HepG2 (cell line): ENCODE data around the gene USP10. TPM values are rescaled to one million over a fixed set of nuclear protein-coding genes. Genes with fewer than 3 reads are reported as not detected.

Source experiments
- CREBL2 ChIP-seq: sonication (generic); formaldehyde crosslinking; IDR thresholded peaks from 2 replicates; pipeline ENCODE4 v1.8.1; 2023; ENCODE audit warnings: missing genetic modification reagents, mild to moderate bottlenecking, borderline replicate concordance
- DDIT3 ChIP-seq: sonication (generic); formaldehyde crosslinking; IDR thresholded peaks from 2 replicates; pipeline ENCODE4 v1.4.0; 2020; ENCODE audit warnings: mild to moderate bottlenecking, missing genetic modification reagents
- KDM2A ChIP-seq: sonication (generic); formaldehyde crosslinking; IDR thresholded peaks from 2 replicates; pipeline ENCODE4 v1.4.0; 2020; ENCODE audit warnings: low read depth, missing genetic modification reagents, borderline replicate concordance
- PRDM10 ChIP-seq: sonication (generic); formaldehyde crosslinking; IDR thresholded peaks from 2 replicates; pipeline ENCODE4 v1.4.0; 2020; ENCODE audit warnings: low read depth, missing genetic modification reagents
- ZBTB43 ChIP-seq: sonication (generic); formaldehyde crosslinking; conservative IDR thresholded peaks from 2 replicates; pipeline ENCODE4 v1.4.0; 2020; ENCODE audit warnings: missing genetic modification reagents
- ZNF143 ChIP-seq: sonication (generic); formaldehyde crosslinking; IDR thresholded peaks from 2 replicates; pipeline ENCODE4 v1.4.0; 2020; ENCODE audit warnings: missing genetic modification reagents
- ZNF232 ChIP-seq: sonication (generic); formaldehyde crosslinking; IDR thresholded peaks from 2 replicates; pipeline ENCODE4 v1.4.0; 2020; ENCODE audit warnings: missing genetic modification reagents, borderline replicate concordance
- ZNF501 ChIP-seq: sonication (generic); formaldehyde crosslinking; IDR thresholded peaks from 2 replicates; pipeline ENCODE4 v1.5.1; 2020; ENCODE audit warnings: mild to moderate bottlenecking, moderate library complexity, missing genetic modification reagents
- ZNF530 ChIP-seq: sonication (generic); formaldehyde crosslinking; IDR thresholded peaks from 2 replicates; pipeline ENCODE4 v1.5.0; 2020; ENCODE audit warnings: low read depth, mild to moderate bottlenecking, missing genetic modification reagents
- ZNF543 ChIP-seq: sonication (generic); formaldehyde crosslinking; IDR thresholded peaks from 2 replicates; pipeline ENCODE4 v1.4.0; 2020; ENCODE audit warnings: mild to moderate bottlenecking, missing genetic modification reagents
- ZNF558 ChIP-seq: sonication (generic); formaldehyde crosslinking; IDR thresholded peaks from 2 replicates; pipeline ENCODE4 v1.9.0; 2022; ENCODE audit warnings: mild to moderate bottlenecking, missing genetic modification reagents, borderline replicate concordance
- ZNF749 ChIP-seq: sonication (generic); formaldehyde crosslinking; IDR thresholded peaks from 2 replicates; pipeline ENCODE4 v1.8.0; 2022; ENCODE audit warnings: mild to moderate bottlenecking, missing genetic modification reagents, moderate library complexity, borderline replicate concordance
- ZZZ3 ChIP-seq: sonication (generic); formaldehyde crosslinking; IDR thresholded peaks from 2 replicates; pipeline ENCODE4 v1.4.0; 2020; ENCODE audit warnings: missing genetic modification reagents, mild to moderate bottlenecking, borderline replicate concordance
- polyA plus RNA-seq, 8 experiments: library from polyadenylated mRNA; depleted of rRNA in 3 of 8; stranded (reverse) in 7 of 8; unstranded in 1 of 8; fragments of >200 nt; fragmentation: Illumina TruSeq in 4 of 8; extraction: Trizol in 4 of 8; gene quantifications; 2 replicates each; pipeline versions ENCODE4 v1.2.1 to v1.2.3, GENCODE V29; 2011 to 2016; ENCODE audit warnings: low read depth in 4 of 8, missing spikeins in 1 of 8, mixed read lengths in 1 of 8; ENCODE audit not compliant: insufficient read depth in 1 of 8
- total RNA-seq, 5 experiments: library from RNA; depleted of rRNA; stranded (reverse); fragments of >200 nt; fragmentation: Illumina TruSeq; extraction: Trizol; gene quantifications; 2 replicates each; pipeline ENCODE4 v1.2.3, GENCODE V29; 2016; ENCODE audit warnings: low read depth in 1 of 5
- TF ChIP-seq, protein P1 (sequence below): sonication (generic); formaldehyde crosslinking; IDR thresholded peaks from 2 replicates; pipeline ENCODE4 v1.5.1; 2020; ENCODE audit warnings: mild to moderate bottlenecking, missing genetic modification reagents, moderate library complexity
- TF ChIP-seq, protein P2 (sequence below): IDR thresholded peaks from 2 replicates; pipeline ENCODE4 v1.6.1; 2012; ENCODE audit warnings: low read length, improper control_type of control experiment

Gene USP10
- total and polyA plus RNA-seq, 2 of the 13 experiments (the other 11 are each of a cell fraction or from before 2014, with no cell fraction given) = 79.1 to 122 TPM

DNA sequence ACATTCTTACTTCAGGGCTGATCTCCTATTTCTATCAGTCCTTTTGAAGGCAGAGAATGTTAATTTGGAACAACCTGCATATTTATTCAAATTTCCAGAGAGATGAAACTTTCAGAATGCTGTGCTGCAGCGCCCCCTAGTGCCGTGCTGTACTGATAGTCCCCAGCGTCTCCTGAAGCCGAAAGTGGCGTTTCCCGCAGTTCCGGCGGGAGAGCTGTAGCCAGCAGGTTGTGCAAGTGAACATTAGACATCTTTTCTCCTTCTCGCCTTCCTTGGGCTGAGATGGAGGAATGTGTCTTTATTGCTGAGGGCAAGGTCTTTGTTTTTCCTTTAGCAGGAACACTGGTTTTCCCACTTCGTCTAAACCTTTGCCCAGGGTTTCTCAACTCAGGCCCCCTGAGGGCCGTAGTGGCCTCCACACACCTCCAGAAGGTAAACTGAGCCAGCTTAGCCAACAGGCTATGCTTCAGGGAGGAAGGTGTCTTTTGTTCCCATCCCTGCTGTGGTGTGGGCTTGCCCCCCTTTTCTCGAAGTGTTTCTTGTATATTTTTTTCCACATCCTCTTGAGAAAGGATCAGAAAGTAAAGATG lies 26.4 kb downstream of the USP10 start (continued):
- TF ChIP-seq, protein P1, sequence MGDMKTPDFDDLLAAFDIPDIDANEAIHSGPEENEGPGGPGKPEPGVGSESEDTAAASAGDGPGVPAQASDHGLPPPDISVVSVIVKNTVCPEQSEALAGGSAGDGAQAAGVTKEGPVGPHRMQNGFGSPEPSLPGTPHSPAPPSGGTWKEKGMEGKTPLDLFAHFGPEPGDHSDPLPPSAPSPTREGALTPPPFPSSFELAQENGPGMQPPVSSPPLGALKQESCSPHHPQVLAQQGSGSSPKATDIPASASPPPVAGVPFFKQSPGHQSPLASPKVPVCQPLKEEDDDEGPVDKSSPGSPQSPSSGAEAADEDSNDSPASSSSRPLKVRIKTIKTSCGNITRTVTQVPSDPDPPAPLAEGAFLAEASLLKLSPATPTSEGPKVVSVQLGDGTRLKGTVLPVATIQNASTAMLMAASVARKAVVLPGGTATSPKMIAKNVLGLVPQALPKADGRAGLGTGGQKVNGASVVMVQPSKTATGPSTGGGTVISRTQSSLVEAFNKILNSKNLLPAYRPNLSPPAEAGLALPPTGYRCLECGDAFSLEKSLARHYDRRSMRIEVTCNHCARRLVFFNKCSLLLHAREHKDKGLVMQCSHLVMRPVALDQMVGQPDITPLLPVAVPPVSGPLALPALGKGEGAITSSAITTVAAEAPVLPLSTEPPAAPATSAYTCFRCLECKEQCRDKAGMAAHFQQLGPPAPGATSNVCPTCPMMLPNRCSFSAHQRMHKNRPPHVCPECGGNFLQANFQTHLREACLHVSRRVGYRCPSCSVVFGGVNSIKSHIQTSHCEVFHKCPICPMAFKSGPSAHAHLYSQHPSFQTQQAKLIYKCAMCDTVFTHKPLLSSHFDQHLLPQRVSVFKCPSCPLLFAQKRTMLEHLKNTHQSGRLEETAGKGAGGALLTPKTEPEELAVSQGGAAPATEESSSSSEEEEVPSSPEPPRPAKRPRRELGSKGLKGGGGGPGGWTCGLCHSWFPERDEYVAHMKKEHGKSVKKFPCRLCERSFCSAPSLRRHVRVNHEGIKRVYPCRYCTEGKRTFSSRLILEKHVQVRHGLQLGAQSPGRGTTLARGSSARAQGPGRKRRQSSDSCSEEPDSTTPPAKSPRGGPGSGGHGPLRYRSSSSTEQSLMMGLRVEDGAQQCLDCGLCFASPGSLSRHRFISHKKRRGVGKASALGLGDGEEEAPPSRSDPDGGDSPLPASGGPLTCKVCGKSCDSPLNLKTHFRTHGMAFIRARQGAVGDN (CRISPR knock-in tag) = peak; percentile 27; the same call in 1 of the 2 replicates
- TF ChIP-seq ZBTB43 (CRISPR knock-in tag) (0 out of 2 replicates have a peak, but pooled peaks have one; percentile 21), ZNF530 (CRISPR knock-in tag) (no peak), ZNF232 (0 out of 2 replicates have a peak, but pooled peaks have one; percentile 53), PRDM10 (peak; percentile 11; the same call in 1 of the 2 replicates), DDIT3 (CRISPR knock-in tag) (no peak), KDM2A (CRISPR knock-in tag) (peak; percentile 39; the same call in 1 of the 2 replicates), ZNF143 (CRISPR knock-in tag) (no peak), CREBL2 (CRISPR knock-in tag) (no peak), ZZZ3 (CRISPR knock-in tag) (0 out of 2 replicates have a peak, but pooled peaks have one; percentile 27), ZNF749 (CRISPR knock-in tag) (no peak), ZNF558 (no peak), ZNF501 (CRISPR knock-in tag) (peak; percentile 86), ZNF543 (CRISPR knock-in tag) (no peak)
- TF ChIP-seq, protein P2, sequence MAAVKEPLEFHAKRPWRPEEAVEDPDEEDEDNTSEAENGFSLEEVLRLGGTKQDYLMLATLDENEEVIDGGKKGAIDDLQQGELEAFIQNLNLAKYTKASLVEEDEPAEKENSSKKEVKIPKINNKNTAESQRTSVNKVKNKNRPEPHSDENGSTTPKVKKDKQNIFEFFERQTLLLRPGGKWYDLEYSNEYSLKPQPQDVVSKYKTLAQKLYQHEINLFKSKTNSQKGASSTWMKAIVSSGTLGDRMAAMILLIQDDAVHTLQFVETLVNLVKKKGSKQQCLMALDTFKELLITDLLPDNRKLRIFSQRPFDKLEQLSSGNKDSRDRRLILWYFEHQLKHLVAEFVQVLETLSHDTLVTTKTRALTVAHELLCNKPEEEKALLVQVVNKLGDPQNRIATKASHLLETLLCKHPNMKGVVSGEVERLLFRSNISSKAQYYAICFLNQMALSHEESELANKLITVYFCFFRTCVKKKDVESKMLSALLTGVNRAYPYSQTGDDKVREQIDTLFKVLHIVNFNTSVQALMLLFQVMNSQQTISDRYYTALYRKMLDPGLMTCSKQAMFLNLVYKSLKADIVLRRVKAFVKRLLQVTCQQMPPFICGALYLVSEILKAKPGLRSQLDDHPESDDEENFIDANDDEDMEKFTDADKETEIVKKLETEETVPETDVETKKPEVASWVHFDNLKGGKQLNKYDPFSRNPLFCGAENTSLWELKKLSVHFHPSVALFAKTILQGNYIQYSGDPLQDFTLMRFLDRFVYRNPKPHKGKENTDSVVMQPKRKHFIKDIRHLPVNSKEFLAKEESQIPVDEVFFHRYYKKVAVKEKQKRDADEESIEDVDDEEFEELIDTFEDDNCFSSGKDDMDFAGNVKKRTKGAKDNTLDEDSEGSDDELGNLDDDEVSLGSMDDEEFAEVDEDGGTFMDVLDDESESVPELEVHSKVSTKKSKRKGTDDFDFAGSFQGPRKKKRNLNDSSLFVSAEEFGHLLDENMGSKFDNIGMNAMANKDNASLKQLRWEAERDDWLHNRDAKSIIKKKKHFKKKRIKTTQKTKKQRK = no peak
